ENCODE data around the gene ANKRA2. TPM values are rescaled to one million over a fixed set of nuclear protein-coding genes. Genes with fewer than 3 reads are reported as not detected.

Gene ANKRA2
- total RNA-seq, 3 donors from 2014 or later = 5.5 to 9.8 (median 7.4) TPM

Other genes starting within 250 kb of the ANKRA2 start
- under 1 TPM in 1 of 3 donors, not detected in 2; 0.13 TPM for gene FOXD1, start 116.9 kb downstream of the ANKRA2 start, total RNA-seq
- 1,000 to 10,000 TPM in 2 of 3 donors, 100 to 1,000 TPM in 1; 967 to 1,090 (median 1,019) TPM for gene BTF3, start 67.2 kb downstream of the ANKRA2 start, total RNA-seq
- gene UTP15, start 104 bp upstream of the ANKRA2 start, total RNA-seq = 10 to 100 TPM; 72.9 to 78.1 (median 74.7) TPM
- under 1 TPM; 0.05 to 0.23 (median 0.14) TPM for gene ARHGEF28, start 60.6 kb upstream of the ANKRA2 start, total RNA-seq